ENCODE results near the gene NFATC3.

GRCh38 chr16:68089067-68089466, 3.9 kb downstream of the NFATC3 start:
- TF ChIP-seq POLR2A (IDR thresholded peaks at IDR 0.05; ENCODE audit: low read depth, low read length) = no peak
- TF ChIP-seq POLR2AphosphoS5 (IDR thresholded peaks at IDR 0.05; ENCODE audit: low read depth, low read length) = no peak
